ENCODE measurements around the gene POLE. TPM values are rescaled to one million over a fixed set of nuclear protein-coding genes. Genes with fewer than 3 reads are reported as not detected.

POLE gene
- total RNA-seq, 4 donors from 2014 or later: 17.8 to 42.4 (median 27.0) TPM

GRCh38 chr12:132651444-132652100 lies 35.6 kb downstream of the POLE start:
- DNase-seq: no peak
- H3K9me3 ChIP-seq: no peaks in the 10 kb centered on the region
- no peaks in the 10 kb centered on the region for H3K4me1 ChIP-seq
- TF ChIP-seq, protein P1, sequence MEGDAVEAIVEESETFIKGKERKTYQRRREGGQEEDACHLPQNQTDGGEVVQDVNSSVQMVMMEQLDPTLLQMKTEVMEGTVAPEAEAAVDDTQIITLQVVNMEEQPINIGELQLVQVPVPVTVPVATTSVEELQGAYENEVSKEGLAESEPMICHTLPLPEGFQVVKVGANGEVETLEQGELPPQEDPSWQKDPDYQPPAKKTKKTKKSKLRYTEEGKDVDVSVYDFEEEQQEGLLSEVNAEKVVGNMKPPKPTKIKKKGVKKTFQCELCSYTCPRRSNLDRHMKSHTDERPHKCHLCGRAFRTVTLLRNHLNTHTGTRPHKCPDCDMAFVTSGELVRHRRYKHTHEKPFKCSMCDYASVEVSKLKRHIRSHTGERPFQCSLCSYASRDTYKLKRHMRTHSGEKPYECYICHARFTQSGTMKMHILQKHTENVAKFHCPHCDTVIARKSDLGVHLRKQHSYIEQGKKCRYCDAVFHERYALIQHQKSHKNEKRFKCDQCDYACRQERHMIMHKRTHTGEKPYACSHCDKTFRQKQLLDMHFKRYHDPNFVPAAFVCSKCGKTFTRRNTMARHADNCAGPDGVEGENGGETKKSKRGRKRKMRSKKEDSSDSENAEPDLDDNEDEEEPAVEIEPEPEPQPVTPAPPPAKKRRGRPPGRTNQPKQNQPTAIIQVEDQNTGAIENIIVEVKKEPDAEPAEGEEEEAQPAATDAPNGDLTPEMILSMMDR (IDR thresholded peaks at IDR 0.05): no peak
- TF ChIP-seq POLR2A (IDR thresholded peaks at IDR 0.05): no peak
- H3K36me3 ChIP-seq: peaks cover 0 to 100% (median 13%) of the 10 kb centered on the region in 3 donors
- intact Hi-C loops (cut with DNase I): no loop called here
- H3K4me3 ChIP-seq: no peak overlapping the region
- H3K27ac ChIP-seq: no peak overlapping the region
- no peaks in the 10 kb centered on the region for H3K27me3 ChIP-seq
- WGBS, 2 donors: 71 to 73% methylated on average over 9 of the region's 9 CpGs

- DNase-seq: no peak
- intact Hi-C loops (cut with DNase I): no loop called here
- Histone ChIP-seq H3K27ac (no peak overlapping the region), H3K9me3 (no peaks in the 10 kb centered on the region), H3K27me3 (no peaks in the 10 kb centered on the region), H3K36me3 (peaks cover 0 to 96% (median 13%) of the 10 kb centered on the region in 3 donors), H3K4me1 (no peaks in the 10 kb centered on the region), H3K4me3 (no peak overlapping the region)
- WGBS, 2 donors: 88% methylated on average over 8 of the region's 27 CpGs; no CpG with 5 or more reads in 1 of the 2 donors
- TF ChIP-seq, protein P1 (IDR thresholded peaks at IDR 0.05): no peak
- no peak for TF ChIP-seq POLR2A (IDR thresholded peaks at IDR 0.05)
Measured at GRCh38 chr12:132649226-132649945, 37.8 kb downstream of the POLE start.

- Histone ChIP-seq H3K9me3 (no peaks in the 10 kb centered on the region), H3K4me1 (no peaks in the 10 kb centered on the region), H3K36me3 (peaks cover 2 to 96% (median 13%) of the 10 kb centered on the region in 3 donors), H3K27ac (no peak overlapping the region), H3K27me3 (no peaks in the 10 kb centered on the region), H3K4me3 (no peak overlapping the region)
- intact Hi-C loops (cut with DNase I): no loop called here
- TF ChIP-seq, protein P1 (IDR thresholded peaks at IDR 0.05): no peak
- no peak for TF ChIP-seq POLR2A (IDR thresholded peaks at IDR 0.05)
- 95 to 97% methylated on average over 14 to 23 of the region's 24 CpGs for WGBS, 2 donors
- DNase-seq: no peak
Measured at GRCh38 chr12:132648616-132649225, 38.4 kb downstream of the POLE start.

DNA sequence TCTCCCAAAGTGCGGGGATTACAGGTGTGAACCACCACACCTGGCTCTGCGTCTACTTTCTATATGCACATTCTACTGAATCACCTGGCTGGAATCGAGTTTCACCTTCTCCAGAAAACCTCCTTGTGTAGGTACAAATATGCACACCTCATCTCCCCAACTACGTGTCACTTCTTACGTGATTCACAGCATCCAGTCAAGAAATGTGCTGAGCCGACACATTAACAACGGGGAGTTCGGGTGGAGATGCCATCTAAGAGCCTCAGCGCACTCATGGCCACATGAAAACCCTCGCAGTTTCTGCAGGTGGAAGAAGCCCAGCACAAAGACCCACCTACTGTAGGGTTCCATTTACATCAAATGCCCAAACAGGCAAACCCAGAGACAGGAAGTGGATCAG lies 39.3 kb downstream of the POLE start:
- Histone ChIP-seq H3K4me1 (no peaks in the 10 kb centered on the region), H3K36me3 (peaks cover 9 to 96% (median 19%) of the 10 kb centered on the region in 3 donors), H3K9me3 (no peaks in the 10 kb centered on the region), H3K4me3 (no peak overlapping the region), H3K27ac (no peak overlapping the region), H3K27me3 (no peaks in the 10 kb centered on the region)
- intact Hi-C loops (cut with DNase I): no loop called here
- no peak for DNase-seq
- 90 to 96% methylated on average over 8 to 9 of the region's 10 CpGs for WGBS, 2 donors
- TF ChIP-seq, protein P1 (IDR thresholded peaks at IDR 0.05): no peak
- no peak for TF ChIP-seq POLR2A (IDR thresholded peaks at IDR 0.05)

- no peak for TF ChIP-seq POLR2A (IDR thresholded peaks at IDR 0.05)
- TF ChIP-seq, protein P1 (IDR thresholded peaks at IDR 0.05): no peak
- intact Hi-C loops (cut with DNase I): no loop called here
Measured at GRCh38 chr12:132646850-132647249, 40.3 kb downstream of the POLE start.

More at GRCh38 chr12:132646850-132647249, 40.3 kb downstream of the POLE start:
- DNase-seq: no peak
- no peaks in the 10 kb centered on the region for H3K27me3 ChIP-seq
- H3K27ac ChIP-seq: no peak overlapping the region
- no peak overlapping the region for H3K4me3 ChIP-seq
- H3K4me1 ChIP-seq: no peaks in the 10 kb centered on the region
- peaks cover 9 to 96% (median 28%) of the 10 kb centered on the region in 3 donors for H3K36me3 ChIP-seq
- no peaks in the 10 kb centered on the region for H3K9me3 ChIP-seq
- 90 to 95% methylated on average over 7 of the region's 7 CpGs for WGBS, 2 donors

All from esophagus squamous epithelium (tissue), 5 donors.